IPS-11a (cell line): ENCODE results near the gene MAGEE2.
"Not testable (repeated sequence)": the region's sequence is repeated elsewhere in the genome, so short reads cannot be mapped to it uniquely, and the experiment has no call there.

ENCODE experiments used
- H3K4me3 ChIP-seq: one replicate; pipeline ENCODE4 v1.5.1; 2013; ENCODE audit warnings: low read depth, low read length, control low read depth

MAGEE2 gene, protein sequence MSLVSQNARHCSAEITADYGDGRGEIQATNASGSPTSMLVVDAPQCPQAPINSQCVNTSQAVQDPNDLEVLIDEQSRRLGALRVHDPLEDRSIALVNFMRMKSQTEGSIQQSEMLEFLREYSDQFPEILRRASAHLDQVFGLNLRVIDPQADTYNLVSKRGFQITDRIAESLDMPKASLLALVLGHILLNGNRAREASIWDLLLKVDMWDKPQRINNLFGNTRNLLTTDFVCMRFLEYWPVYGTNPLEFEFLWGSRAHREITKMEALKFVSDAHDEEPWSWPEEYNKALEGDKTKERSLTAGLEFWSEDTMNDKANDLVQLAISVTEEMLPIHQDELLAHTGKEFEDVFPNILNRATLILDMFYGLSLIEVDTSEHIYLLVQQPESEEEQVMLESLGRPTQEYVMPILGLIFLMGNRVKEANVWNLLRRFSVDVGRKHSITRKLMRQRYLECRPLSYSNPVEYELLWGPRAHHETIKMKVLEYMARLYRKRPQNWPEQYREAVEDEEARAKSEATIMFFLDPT

DNA sequence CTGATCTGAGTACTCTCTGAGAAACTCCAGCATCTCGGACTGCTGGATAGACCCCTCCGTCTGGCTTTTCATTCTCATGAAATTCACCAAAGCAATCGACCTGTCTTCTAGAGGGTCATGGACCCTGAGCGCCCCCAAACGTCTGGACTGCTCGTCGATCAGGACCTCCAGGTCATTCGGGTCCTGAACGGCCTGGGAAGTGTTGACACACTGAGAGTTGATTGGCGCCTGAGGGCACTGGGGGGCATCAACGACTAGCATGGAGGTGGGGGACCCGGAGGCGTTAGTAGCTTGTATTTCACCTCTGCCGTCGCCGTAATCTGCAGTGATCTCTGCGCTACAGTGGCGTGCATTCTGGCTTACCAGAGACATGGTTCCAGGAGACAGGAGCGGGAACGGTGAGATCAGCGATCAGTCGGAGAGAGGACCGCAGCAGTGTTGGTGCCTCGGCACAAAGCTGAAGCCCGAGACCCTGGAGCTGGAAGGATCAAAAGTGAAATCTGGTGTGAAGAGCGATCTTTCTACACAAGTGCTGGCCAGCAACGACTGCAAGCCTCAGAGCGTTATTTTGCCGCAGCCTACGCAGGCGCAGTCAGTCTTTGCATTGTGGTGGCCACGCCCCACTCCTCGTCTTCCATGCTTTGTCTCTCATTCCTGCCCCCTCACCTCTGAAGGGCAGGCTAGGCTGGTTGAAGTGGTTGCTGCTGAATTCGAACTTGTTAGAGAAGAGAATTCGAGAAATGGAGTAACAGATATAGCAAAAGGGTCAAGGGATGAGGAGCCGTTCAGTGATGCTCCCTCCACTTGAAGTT is at the start of gene MAGEE2:
TSS of gene MAGEE2 (minus strand) at position 575 of the 812 bp plus-strand sequence. CDS start at position 372, 203 bp downstream.
- H3K4me3 ChIP-seq, result no peak within 1 kb of the TSS

DNA sequence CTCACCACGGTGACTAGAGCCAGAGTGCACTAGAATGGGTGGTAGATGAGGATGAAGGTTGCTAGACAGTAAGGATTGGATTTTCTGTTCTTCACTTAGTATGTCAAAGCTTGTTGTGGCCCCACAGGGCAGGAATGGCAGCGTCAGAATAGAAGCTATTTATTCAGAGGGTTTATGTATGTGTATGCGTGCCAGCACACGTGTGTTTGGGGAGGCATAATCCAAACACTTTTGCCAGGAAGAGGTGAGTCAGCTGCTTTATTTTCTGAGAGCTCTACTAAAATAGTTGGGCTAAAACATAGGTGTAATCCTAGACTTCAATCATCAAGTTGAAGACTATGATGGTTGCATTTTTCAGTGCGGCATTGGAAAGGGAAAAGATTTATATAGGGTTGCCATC is 1.2 kb upstream of the MAGEE2 start:
- no peak overlapping the region for H3K4me3 ChIP-seq

DNA sequence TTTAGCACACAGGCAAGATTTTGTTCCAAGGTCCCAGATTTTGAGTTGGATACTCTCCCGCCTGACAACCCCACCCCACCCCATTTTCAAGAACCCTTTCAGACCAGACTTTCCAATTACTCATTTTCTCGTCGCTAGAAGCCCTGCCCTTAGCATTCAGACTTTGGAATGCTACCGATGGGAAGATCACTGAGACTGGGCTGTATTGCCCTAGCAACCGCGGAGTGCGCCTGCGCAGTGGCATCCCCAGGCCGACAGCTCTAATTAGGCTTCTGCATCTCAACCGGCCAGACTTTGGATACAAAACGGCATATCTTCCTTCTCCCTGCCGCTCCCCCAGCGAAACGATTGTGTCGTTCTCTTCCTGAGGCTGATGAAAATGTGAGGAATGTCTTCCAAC is 3.4 kb downstream of the MAGEE2 start:
- H3K4me3 ChIP-seq, result no peak overlapping the region

DNA sequence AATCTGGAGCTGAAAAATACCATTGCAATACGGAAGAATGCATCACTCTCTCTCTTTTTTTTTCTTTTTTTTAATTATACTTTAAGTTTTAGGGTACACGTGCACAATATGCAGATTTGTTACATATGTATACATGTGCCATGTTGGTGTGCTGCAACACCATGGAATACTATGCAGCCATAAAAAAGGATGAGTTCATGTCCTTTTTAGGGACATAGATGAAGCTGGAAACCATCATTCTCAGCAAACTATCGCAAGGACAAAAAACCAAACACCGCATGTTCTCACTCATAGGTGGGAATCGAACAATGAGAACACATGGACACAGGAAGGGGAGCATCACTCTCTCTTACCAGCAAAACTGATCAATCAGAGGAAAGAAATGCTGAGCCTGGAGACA is 17.0 kb downstream of the MAGEE2 start:
- H3K4me3 ChIP-seq, result not testable (repeated sequence)

DNA sequence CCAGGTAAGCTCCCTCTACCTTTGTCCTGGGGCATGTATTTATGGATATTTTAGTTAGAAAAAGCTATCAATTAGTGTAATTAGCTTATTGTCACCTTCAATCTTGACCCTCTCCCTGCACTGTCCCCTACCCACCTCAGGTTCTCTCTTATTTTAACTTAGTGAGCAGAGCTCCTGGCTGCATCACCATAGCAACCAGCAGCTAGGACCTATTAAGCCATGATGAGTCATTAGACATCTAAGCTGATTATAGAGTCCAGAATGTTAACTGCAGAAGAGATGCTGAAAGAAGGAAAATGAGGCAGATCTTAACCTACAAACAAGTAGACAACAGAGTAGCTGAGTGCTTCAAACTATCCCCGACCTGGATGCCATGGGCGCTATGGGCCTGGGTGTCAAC is 36.6 kb downstream of the MAGEE2 start:
- no peak overlapping the region for H3K4me3 ChIP-seq

DNA sequence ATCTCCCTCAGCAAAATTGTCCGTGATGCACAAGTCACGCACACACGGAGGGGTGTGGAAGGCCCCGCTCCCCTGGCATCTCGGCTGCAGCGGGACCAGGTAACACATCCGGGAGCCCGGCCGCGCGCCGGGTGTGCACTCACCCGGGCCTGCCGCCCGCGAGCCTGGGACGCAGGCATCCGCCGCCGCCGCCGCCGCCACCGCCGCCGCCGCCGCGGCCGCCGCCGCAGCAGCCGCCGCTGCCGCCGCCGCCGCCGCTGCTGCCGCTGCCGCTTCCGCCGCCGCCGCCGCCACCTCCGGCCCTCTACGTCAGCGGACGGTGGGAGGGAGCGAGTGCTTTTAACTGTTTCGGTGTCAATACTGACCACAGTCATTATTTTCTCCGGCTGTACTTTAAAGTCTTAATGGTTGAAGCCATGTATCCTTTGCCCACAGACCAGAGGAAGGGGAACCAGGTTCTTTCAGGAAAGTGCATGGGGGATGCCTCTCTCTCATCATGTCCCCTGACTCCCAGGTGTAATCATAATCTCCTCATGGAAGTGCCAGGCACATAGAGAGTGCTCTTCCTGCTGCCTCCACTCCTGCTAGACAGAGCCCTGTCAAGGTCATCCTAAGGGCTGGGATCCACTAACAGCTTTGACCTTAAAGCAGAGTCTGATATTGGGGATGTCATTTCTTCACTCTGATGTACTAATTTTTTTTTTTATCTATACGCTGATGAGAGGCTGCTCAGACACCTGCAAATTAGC is 38.0 kb downstream of the MAGEE2 start:
- peak overlapping the region; percentile 45 for H3K4me3 ChIP-seq
